WTC11 (cell line): ENCODE data around the gene PSMD1.

Experiments
- ESRRA ChIP-seq: sonication (generic); formaldehyde crosslinking; IDR thresholded peaks from 2 replicates; pipeline ENCODE4 v1.8.1; 2022; ENCODE audit warnings: mild to moderate bottlenecking, missing genetic modification reagents, borderline replicate concordance
- IRF2 ChIP-seq: sonication (generic); formaldehyde crosslinking; IDR thresholded peaks from 2 replicates; pipeline ENCODE4 v1.8.0; 2022; ENCODE audit warnings: low read depth, missing genetic modification reagents, borderline replicate concordance
- NR2C2 ChIP-seq: sonication (generic); formaldehyde crosslinking; IDR thresholded peaks from 2 replicates; pipeline ENCODE4 v1.8.0; 2022; ENCODE audit warnings: mild to moderate bottlenecking, missing genetic modification reagents
- SP1 ChIP-seq: sonication (generic); formaldehyde crosslinking; conservative IDR thresholded peaks from 2 replicates; pipeline ENCODE4 v1.8.1; 2022; ENCODE audit warnings: missing genetic modification reagents
- TEAD1 ChIP-seq: sonication (generic); formaldehyde crosslinking; IDR thresholded peaks from 2 replicates; pipeline ENCODE4 v1.8.0; 2022; ENCODE audit warnings: mild to moderate bottlenecking, missing genetic modification reagents
- TEAD4 ChIP-seq: sonication (generic); formaldehyde crosslinking; IDR thresholded peaks from 2 replicates; pipeline ENCODE4 v1.8.0; 2022; ENCODE audit warnings: mild to moderate bottlenecking, missing genetic modification reagents
- ZNF121 ChIP-seq: sonication (generic); formaldehyde crosslinking; IDR thresholded peaks from 2 replicates; pipeline ENCODE4 v1.8.0; 2023; ENCODE audit warnings: missing genetic modification reagents
- TF ChIP-seq, protein P1 (sequence below): sonication (generic); formaldehyde crosslinking; IDR thresholded peaks from 2 replicates; pipeline ENCODE4 v1.8.0; 2022; ENCODE audit warnings: mild to moderate bottlenecking, missing genetic modification reagents
- TF ChIP-seq, protein P2 (sequence below): fragments of 200-600 bp; IDR thresholded peaks from 2 replicates; pipeline ENCODE4 v1.8.0; 2022; ENCODE audit warnings: antibody characterized with exemption
- TF ChIP-seq, protein P3 (sequence below): fragments of 250-450 bp; sonication (Bioruptor Pico); conservative IDR thresholded peaks from 2 replicates; pipeline ENCODE4 v1.9.0; 2021; ENCODE audit warnings: mild to moderate bottlenecking
- TF ChIP-seq, protein P4 (sequence below): sonication (generic); formaldehyde crosslinking; IDR thresholded peaks from 2 replicates; pipeline ENCODE4 v1.8.0; 2023; ENCODE audit warnings: missing genetic modification reagents, mild to moderate bottlenecking, borderline replicate concordance
- TF ChIP-seq, protein P5 (sequence below): sonication (generic); formaldehyde crosslinking; IDR thresholded peaks from 2 replicates; pipeline ENCODE4 v1.8.0; 2022; ENCODE audit warnings: mild to moderate bottlenecking, missing genetic modification reagents
- TF ChIP-seq, protein P6 (sequence below): sonication (generic); formaldehyde crosslinking; IDR thresholded peaks from 2 replicates; pipeline ENCODE4 v1.8.1; 2023; ENCODE audit warnings: mild to moderate bottlenecking, missing genetic modification reagents, moderate library complexity

DNA sequence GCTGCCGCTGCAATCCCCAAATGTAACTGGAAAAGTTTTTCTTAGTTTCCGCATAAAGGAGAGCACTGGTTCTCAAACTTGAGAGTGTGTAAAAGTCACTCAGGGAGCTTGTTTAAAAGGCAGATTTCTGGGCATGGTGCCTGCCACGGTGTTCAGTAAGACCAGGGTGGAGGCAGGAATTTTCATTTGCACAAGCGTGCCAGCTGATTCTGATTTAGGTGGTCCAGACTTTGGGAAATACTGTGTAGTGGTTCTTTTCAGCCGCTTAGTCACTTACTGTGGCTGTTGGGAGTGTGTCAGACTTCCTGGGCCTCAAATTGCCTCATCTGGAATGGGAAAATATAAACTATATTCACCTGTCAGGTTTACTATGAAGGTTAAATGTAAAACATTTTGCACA, 142.6 kb downstream of the PSMD1 start:
- TF ChIP-seq, protein P1, sequence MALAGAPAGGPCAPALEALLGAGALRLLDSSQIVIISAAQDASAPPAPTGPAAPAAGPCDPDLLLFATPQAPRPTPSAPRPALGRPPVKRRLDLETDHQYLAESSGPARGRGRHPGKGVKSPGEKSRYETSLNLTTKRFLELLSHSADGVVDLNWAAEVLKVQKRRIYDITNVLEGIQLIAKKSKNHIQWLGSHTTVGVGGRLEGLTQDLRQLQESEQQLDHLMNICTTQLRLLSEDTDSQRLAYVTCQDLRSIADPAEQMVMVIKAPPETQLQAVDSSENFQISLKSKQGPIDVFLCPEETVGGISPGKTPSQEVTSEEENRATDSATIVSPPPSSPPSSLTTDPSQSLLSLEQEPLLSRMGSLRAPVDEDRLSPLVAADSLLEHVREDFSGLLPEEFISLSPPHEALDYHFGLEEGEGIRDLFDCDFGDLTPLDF = no peak
- TF ChIP-seq, protein P2, sequence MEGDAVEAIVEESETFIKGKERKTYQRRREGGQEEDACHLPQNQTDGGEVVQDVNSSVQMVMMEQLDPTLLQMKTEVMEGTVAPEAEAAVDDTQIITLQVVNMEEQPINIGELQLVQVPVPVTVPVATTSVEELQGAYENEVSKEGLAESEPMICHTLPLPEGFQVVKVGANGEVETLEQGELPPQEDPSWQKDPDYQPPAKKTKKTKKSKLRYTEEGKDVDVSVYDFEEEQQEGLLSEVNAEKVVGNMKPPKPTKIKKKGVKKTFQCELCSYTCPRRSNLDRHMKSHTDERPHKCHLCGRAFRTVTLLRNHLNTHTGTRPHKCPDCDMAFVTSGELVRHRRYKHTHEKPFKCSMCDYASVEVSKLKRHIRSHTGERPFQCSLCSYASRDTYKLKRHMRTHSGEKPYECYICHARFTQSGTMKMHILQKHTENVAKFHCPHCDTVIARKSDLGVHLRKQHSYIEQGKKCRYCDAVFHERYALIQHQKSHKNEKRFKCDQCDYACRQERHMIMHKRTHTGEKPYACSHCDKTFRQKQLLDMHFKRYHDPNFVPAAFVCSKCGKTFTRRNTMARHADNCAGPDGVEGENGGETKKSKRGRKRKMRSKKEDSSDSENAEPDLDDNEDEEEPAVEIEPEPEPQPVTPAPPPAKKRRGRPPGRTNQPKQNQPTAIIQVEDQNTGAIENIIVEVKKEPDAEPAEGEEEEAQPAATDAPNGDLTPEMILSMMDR = no peak
- TF ChIP-seq, protein P3, sequence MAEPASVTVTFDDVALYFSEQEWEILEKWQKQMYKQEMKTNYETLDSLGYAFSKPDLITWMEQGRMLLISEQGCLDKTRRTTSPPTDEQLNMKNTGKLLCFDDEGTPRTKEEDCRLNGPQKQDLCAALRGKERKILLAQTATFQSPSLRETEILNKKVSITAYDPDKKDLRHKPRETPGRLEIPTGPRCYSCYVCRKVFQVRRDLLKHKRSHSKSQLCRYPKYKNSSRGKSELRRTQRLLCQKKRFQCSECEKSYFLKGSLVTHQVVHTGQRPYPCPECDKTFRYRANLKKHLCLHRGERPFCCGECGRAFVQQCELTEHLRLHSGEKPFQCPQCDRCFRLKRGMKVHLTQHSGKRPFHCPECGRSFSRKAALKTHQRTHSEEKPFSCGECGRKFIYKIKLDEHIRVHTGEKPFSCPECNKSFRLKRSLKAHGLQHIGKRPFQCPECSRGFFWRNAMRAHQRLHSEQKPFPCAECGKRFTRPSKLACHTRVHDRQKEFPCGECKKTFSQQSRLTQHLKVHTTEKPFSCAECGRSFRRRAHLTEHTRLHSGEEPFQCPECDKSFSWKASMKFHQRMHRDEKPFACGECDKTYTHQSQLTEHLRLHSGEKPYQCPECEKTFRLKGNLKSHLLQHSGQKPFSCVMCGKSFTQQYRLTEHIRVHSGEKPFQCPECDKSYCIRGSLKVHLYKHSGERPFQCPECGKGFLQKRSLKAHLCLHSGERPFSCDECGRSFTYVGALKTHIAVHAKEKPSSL = no peak
- TF ChIP-seq ZNF121 (CRISPR knock-in tag) = no peak
- TF ChIP-seq IRF2 (CRISPR knock-in tag) = no peak
- TF ChIP-seq SP1 = no peak
- TF ChIP-seq TEAD1 (CRISPR knock-in tag) = no peak
- no peak for TF ChIP-seq NR2C2 (CRISPR knock-in tag)
- TF ChIP-seq, protein P4, sequence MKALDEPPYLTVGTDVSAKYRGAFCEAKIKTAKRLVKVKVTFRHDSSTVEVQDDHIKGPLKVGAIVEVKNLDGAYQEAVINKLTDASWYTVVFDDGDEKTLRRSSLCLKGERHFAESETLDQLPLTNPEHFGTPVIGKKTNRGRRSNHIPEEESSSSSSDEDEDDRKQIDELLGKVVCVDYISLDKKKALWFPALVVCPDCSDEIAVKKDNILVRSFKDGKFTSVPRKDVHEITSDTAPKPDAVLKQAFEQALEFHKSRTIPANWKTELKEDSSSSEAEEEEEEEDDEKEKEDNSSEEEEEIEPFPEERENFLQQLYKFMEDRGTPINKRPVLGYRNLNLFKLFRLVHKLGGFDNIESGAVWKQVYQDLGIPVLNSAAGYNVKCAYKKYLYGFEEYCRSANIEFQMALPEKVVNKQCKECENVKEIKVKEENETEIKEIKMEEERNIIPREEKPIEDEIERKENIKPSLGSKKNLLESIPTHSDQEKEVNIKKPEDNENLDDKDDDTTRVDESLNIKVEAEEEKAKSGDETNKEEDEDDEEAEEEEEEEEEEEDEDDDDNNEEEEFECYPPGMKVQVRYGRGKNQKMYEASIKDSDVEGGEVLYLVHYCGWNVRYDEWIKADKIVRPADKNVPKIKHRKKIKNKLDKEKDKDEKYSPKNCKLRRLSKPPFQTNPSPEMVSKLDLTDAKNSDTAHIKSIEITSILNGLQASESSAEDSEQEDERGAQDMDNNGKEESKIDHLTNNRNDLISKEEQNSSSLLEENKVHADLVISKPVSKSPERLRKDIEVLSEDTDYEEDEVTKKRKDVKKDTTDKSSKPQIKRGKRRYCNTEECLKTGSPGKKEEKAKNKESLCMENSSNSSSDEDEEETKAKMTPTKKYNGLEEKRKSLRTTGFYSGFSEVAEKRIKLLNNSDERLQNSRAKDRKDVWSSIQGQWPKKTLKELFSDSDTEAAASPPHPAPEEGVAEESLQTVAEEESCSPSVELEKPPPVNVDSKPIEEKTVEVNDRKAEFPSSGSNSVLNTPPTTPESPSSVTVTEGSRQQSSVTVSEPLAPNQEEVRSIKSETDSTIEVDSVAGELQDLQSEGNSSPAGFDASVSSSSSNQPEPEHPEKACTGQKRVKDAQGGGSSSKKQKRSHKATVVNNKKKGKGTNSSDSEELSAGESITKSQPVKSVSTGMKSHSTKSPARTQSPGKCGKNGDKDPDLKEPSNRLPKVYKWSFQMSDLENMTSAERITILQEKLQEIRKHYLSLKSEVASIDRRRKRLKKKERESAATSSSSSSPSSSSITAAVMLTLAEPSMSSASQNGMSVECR (CRISPR knock-in tag) = no peak
- TF ChIP-seq, protein P5, sequence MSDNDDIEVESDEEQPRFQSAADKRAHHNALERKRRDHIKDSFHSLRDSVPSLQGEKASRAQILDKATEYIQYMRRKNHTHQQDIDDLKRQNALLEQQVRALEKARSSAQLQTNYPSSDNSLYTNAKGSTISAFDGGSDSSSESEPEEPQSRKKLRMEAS (CRISPR knock-in tag) = no peak
- no peak for TF ChIP-seq TEAD4
- TF ChIP-seq, protein P6, sequence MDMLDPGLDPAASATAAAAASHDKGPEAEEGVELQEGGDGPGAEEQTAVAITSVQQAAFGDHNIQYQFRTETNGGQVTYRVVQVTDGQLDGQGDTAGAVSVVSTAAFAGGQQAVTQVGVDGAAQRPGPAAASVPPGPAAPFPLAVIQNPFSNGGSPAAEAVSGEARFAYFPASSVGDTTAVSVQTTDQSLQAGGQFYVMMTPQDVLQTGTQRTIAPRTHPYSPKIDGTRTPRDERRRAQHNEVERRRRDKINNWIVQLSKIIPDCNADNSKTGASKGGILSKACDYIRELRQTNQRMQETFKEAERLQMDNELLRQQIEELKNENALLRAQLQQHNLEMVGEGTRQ (CRISPR knock-in tag) = no peak
- TF ChIP-seq ESRRA (CRISPR knock-in tag) = no peak
